Panc1 (cell line): ENCODE measurements around the gene PRRG4. TPM values are rescaled to one million over a fixed set of nuclear protein-coding genes. Genes with fewer than 3 reads are reported as not detected.

Experiments used
- ATAC-seq: fragments of 200-7000 bp; cut with Tn5 transposase; 2 replicates; pipeline ENCODE4 v1.9.1; 2020; ENCODE audit warnings: mild to moderate bottlenecking, moderate library complexity
- BruUV-seq: library from RNA; stranded (reverse); fragments of 400-500 nt; replicated peaks from 2 replicates; lab custom pipeline; 2021; lab: Mats Ljungman, UMichigan
- CTCF ChIA-PET: fragments of 300-600 bp; sonication (Branson Sonifier 250); formaldehyde crosslinking; loops from one replicate; lab custom pipeline; 2022; ENCODE audit warnings: antibody characterized with exemption; lab: Charles Lee
- POLR2A ChIA-PET: fragments of 300-600 bp; sonication (Branson Sonifier 250); formaldehyde crosslinking; loops from one replicate; lab custom pipeline; 2022; ENCODE audit warnings: antibody characterized with exemption; lab: Charles Lee
- DNase-seq: peaks from one replicate; pipeline ENCODE4 v3.0.0-alpha.2; 2010; ENCODE audit warnings: low read depth, low spot score
- H3K27ac ChIP-seq: 2 replicates; pipeline ENCODE4 v1.5.1; 2011; ENCODE audit warnings: mild to moderate bottlenecking, low read length, inconsistent platforms
- H3K27me3 ChIP-seq: fragments of 200-500 bp; sonication (Bioruptor generic); 2 replicates; pipeline ENCODE4 v1.6.0; 2014; ENCODE audit warnings: low read length, inconsistent platforms; ENCODE audit not compliant: control insufficient read depth, insufficient read depth
- H3K36me3 ChIP-seq: fragments of 200-500 bp; sonication (Bioruptor generic); 2 replicates; pipeline ENCODE4 v1.5.1; 2014; ENCODE audit warnings: inconsistent platforms, mild to moderate bottlenecking, low read length, moderate library complexity; ENCODE audit not compliant: control insufficient read depth, insufficient read depth
- H3K4me1 ChIP-seq: 2 replicates; pipeline ENCODE4 v1.5.1; 2011; ENCODE audit warnings: inconsistent platforms, mild to moderate bottlenecking, low read length, moderate library complexity; ENCODE audit not compliant: control insufficient read depth, insufficient read depth
- H3K4me3 ChIP-seq, 2 experiments: 2 replicates each; pipeline ENCODE4 v1.5.1; 2011 to 2012; ENCODE audit warnings: low read depth in 2 of 2, low read length in 2 of 2, mild to moderate bottlenecking in 2 of 2, inconsistent platforms in 1 of 2, moderate library complexity in 1 of 2
- H3K9me3 ChIP-seq: fragments of 200-500 bp; sonication (Bioruptor generic); 2 replicates; pipeline ENCODE4 v1.5.1; 2014; ENCODE audit warnings: low read depth, mild to moderate bottlenecking, inconsistent platforms, low read length, moderate library complexity; ENCODE audit not compliant: control insufficient read depth, insufficient read depth
- POLR2AphosphoS5 ChIP-seq: IDR thresholded peaks from 2 replicates; pipeline ENCODE4 v1.6.1; 2012; ENCODE audit warnings: mild to moderate bottlenecking, low read depth, low read length, moderate library complexity
- REST ChIP-seq, 2 experiments: IDR thresholded peaks; 2 replicates each; pipeline ENCODE4 v1.6.1; 2011 to 2012; ENCODE audit warnings: low read depth in 2 of 2, control low read depth in 1 of 2, low read length in 1 of 2, mild to moderate bottlenecking in 1 of 2, moderate library complexity in 1 of 2; ENCODE audit not compliant: insufficient read depth in 1 of 2
- SIN3A ChIP-seq: IDR thresholded peaks from 2 replicates; pipeline ENCODE4 v1.6.1; 2012; ENCODE audit warnings: low read depth, mild to moderate bottlenecking, low read length, moderate library complexity, borderline replicate concordance; ENCODE audit not compliant: insufficient read depth
- TCF7L2 ChIP-seq: IDR thresholded peaks from 2 replicates; pipeline ENCODE4 v1.6.1; 2011; ENCODE audit warnings: mild to moderate bottlenecking, low read depth, low read length, inconsistent platforms
- in situ Hi-C: cut with HindIII; loops from 2 replicates; pipeline ENCODE4 v1.10.0; 2016; ENCODE audit warnings: low sequenced_read_pairs, low pct_unique_long_range_greater_than_20kb
- intact Hi-C: fragments of 100-400 bp; cut with micrococcal nuclease; formaldehyde crosslinking; loops from one replicate; pipeline ENCODE4 v1.10.0; 2022; ENCODE audit not compliant: unreplicated experiment
- total RNA-seq: library from RNA; stranded (reverse); gene quantifications from one replicate; pipeline ENCODE4 v1.2.1, GENCODE V29; 2021; ENCODE audit not compliant: unreplicated experiment
- TF ChIP-seq, protein P1 (sequence below): fragments of 450-650 bp; IDR thresholded peaks from 2 replicates; pipeline ENCODE4 v1.5.1; 2017; ENCODE audit warnings: mild to moderate bottlenecking

Gene PRRG4
- total RNA-seq, 1 experiment from 2014 or later: 0.87 TPM

DNA sequence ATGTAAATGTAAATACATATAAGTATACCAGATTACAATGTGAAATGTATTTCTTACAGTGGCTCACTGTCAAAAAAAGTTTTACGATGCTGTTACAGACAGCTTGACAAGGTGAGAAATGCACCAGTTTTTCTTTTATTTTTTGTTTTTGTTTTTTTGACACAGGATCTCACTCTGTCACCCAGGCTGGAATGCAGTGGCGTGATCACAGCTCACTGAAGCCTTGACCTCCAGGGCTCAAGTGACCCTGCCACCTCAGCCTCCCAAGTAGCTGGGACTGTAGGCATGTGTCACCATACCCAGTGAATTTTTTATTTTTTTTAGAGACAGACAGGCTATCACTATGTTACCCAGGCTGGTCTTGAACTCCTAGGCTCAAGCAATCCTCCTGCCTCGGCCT, 44.5 kb upstream of the PRRG4 start:
- H3K4me1 ChIP-seq: no peaks in the 10 kb centered on the region
- H3K27ac ChIP-seq: no peak overlapping the region
- in situ Hi-C loops: no loop called here
- ChIA-PET CTCF (no interaction called here), POLR2A (no interaction called here)
- no peak overlapping the region for H3K4me3 ChIP-seq
- intact Hi-C loops: no loop called here
- TF ChIP-seq REST (IDR thresholded peaks at IDR 0.05; ENCODE audit: insufficient read depth in 1 of 2, low read depth in 2 of 2, low read length in 1 of 2): no peak
- no peak for TF ChIP-seq SIN3A
- TF ChIP-seq, protein P1, sequence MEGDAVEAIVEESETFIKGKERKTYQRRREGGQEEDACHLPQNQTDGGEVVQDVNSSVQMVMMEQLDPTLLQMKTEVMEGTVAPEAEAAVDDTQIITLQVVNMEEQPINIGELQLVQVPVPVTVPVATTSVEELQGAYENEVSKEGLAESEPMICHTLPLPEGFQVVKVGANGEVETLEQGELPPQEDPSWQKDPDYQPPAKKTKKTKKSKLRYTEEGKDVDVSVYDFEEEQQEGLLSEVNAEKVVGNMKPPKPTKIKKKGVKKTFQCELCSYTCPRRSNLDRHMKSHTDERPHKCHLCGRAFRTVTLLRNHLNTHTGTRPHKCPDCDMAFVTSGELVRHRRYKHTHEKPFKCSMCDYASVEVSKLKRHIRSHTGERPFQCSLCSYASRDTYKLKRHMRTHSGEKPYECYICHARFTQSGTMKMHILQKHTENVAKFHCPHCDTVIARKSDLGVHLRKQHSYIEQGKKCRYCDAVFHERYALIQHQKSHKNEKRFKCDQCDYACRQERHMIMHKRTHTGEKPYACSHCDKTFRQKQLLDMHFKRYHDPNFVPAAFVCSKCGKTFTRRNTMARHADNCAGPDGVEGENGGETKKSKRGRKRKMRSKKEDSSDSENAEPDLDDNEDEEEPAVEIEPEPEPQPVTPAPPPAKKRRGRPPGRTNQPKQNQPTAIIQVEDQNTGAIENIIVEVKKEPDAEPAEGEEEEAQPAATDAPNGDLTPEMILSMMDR: no peak
- no peak for TF ChIP-seq TCF7L2
- TF ChIP-seq POLR2AphosphoS5: no peak
- H3K27me3 ChIP-seq: peaks cover 6% of the 10 kb centered on the region; the same call in 1 of the 2 replicates
- no peak for DNase-seq
- BruUV-seq: no TSS peak
- no peaks in the 10 kb centered on the region for H3K9me3 ChIP-seq
- no peaks in the 10 kb centered on the region for H3K36me3 ChIP-seq
- ATAC-seq: no peak

GRCh38 chr11:32786811-32787210, 42.9 kb upstream of the PRRG4 start:
- no peaks in the 10 kb centered on the region for H3K36me3 ChIP-seq
- no peak overlapping the region for H3K4me3 ChIP-seq
- intact Hi-C loops: no loop called here
- H3K27ac ChIP-seq: no peak overlapping the region
- no peaks in the 10 kb centered on the region for H3K9me3 ChIP-seq
- no peaks in the 10 kb centered on the region for H3K4me1 ChIP-seq
- H3K27me3 ChIP-seq: peaks cover 6% of the 10 kb centered on the region; the same call in 1 of the 2 replicates
- ChIA-PET CTCF (no interaction called here), POLR2A (no interaction called here)
- no peak for DNase-seq
- no TSS peak for BruUV-seq
- in situ Hi-C loops: no loop called here
- ATAC-seq: no peak
- TF ChIP-seq REST (IDR thresholded peaks at IDR 0.05; ENCODE audit: insufficient read depth in 1 of 2, low read depth in 2 of 2, low read length in 1 of 2) (no peak), TCF7L2 (no peak), POLR2AphosphoS5 (no peak), SIN3A (no peak)
- TF ChIP-seq, protein P1: no peak
